Dendritic cell treated with granulocyte-macrophage colony-stimulating factor and Interleukin-4, amounts not matched to agents 40 ng/mL and 50 ng/mL, for 4 days (primary cell): ENCODE results near the gene ECD.

Source experiments
- H3K27ac Mint-ChIP-seq: one replicate; pipeline ENCODE4 v1.8.0; 2022; ENCODE audit warnings: mild to moderate bottlenecking, mixed read lengths
- H3K27me3 Mint-ChIP-seq: one replicate; pipeline ENCODE4 v1.8.0; 2022; ENCODE audit warnings: mild to moderate bottlenecking, mixed read lengths
- H3K36me3 Mint-ChIP-seq: one replicate; pipeline ENCODE4 v1.8.0; 2022; ENCODE audit warnings: low read depth, mixed read lengths
- H3K4me1 Mint-ChIP-seq: one replicate; pipeline ENCODE4 v1.8.0; 2022; ENCODE audit warnings: low read depth, mixed read lengths
- H3K4me3 Mint-ChIP-seq: one replicate; pipeline ENCODE4 v1.8.0; 2022; ENCODE audit warnings: mild to moderate bottlenecking, moderate library complexity, mixed read lengths
- H3K9me3 Mint-ChIP-seq: one replicate; pipeline ENCODE4 v1.8.0; 2022; ENCODE audit warnings: mixed read lengths
- intact Hi-C: fragments of 100-400 bp; cut with micrococcal nuclease; formaldehyde crosslinking; loops from one replicate; pipeline ENCODE4 v1.15.0; 2022

ECD gene

DNA sequence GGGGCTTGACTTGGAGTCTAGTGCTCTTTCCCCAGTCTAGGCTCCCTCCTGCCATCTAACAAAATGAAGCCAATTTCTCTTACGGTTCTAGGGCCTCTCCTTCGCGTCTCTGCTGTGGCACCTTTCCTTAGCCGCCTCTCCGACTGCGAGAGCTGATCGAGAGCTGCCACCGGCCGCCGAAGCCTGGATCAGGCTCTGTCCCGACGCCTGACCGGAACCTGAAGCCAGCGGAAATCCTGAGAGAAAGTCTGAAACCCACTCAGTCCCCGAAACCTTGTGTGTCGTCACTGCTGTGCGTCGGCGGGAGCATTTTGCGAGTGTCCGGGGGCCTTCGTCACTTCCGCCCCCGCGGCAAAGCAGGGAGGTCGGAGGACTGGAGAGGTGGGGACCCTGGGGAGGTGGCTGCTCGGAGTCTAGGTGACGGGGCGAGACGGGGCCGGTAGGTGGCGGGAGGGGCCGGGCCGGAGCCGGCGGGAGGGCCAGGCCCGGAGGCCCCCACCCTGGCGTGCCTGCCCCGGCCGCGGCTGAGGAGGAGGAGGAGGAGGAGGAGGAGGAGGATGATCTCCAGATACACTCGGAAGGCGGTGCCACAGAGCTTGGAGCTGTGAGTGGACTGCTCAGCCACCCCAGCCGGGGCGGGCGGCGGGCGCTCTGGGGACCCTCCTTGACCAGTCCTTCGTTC is at the start of gene ECD, which contains the start of gene FAM149B1:
TSS of gene ECD (minus strand) at position 226 of the 682 bp plus-strand sequence. CDS start 4,071 bp downstream, outside the sequence.
TSS of gene FAM149B1 (plus strand) at position 337 of the 682 bp plus-strand sequence. CDS start at position 558, 221 bp downstream.
- H3K27ac Mint-ChIP-seq = peak within 1 kb of the TSS; percentile 97
- no peaks in the 10 kb centered on the region for H3K9me3 Mint-ChIP-seq
- H3K36me3 Mint-ChIP-seq = peaks cover 39% of the 10 kb centered on the region
- peak within 1 kb of the TSS; percentile 99 for H3K4me3 Mint-ChIP-seq
- peaks cover 26% of the 10 kb centered on the region for H3K4me1 Mint-ChIP-seq
- intact Hi-C loops = loop anchor here (5.0 kb wide), 1 partner anchor 71 kb away; the partner anchor contains the start of gene P4HA1
- no peaks in the 10 kb centered on the region for H3K27me3 Mint-ChIP-seq

DNA sequence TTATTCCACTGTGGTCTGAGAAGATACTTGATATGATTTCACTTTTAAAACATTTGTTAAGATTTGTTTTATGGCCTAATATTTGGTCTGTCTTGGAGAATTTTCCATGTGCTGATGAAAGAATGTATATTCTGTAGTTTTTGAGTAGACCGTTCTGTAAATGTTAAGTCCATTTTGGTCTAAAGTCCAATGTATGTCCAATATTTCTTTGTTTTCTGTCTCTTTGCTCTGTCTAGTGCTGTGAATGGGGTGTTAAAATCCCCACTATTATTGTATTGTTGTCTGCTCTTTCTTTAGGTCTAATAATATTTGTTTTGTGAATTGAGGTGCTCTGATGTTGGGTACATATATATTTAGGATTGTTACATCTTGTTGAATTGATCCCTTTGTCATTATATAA is 47.9 kb upstream of the ECD start:
- Mint-ChIP-seq H3K36me3 (peaks cover 62% of the 10 kb centered on the region), H3K27me3 (no peaks in the 10 kb centered on the region), H3K4me3 (no peak overlapping the region), H3K9me3 (no peaks in the 10 kb centered on the region), H3K4me1 (no peaks in the 10 kb centered on the region), H3K27ac (no peak overlapping the region)
- intact Hi-C loops = no loop called here

DNA sequence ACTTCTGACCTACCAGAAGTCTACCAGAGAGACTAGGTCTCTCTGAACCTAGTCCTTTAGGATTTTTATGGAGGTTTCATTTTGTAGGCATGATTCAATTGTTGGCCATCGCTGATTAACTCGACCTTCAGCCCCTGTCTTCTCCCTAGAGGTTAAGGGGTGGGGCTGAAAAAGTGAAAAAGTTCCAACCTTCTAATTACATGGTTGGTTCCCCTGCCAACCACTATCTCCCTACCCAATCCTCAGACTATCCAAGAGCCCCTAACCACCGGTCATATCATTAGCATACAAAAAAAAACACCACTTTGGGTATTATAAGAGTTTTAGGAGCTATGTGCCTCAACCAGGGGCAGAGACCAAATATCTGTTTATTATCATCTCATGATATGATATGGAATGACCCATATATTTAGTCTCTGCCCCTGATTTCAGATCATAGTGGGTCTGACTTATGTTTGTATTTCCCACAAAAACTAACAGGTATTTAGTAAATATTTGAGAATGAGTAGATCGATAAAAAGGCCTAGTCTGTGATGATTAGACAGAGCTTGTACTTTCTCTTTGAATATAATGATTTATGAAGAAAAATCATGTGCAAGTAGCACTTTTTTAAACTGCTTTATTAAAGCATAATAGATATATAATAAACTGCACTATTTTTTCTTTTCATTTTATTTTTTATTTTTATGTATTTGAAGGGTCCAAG is 43.5 kb upstream of the ECD start:
- Mint-ChIP-seq H3K9me3 (no peaks in the 10 kb centered on the region), H3K36me3 (peaks cover 72% of the 10 kb centered on the region), H3K27ac (no peak overlapping the region), H3K4me3 (no peak overlapping the region), H3K27me3 (no peaks in the 10 kb centered on the region), H3K4me1 (peaks cover 1% of the 10 kb centered on the region)
- intact Hi-C loops = no loop called here

DNA sequence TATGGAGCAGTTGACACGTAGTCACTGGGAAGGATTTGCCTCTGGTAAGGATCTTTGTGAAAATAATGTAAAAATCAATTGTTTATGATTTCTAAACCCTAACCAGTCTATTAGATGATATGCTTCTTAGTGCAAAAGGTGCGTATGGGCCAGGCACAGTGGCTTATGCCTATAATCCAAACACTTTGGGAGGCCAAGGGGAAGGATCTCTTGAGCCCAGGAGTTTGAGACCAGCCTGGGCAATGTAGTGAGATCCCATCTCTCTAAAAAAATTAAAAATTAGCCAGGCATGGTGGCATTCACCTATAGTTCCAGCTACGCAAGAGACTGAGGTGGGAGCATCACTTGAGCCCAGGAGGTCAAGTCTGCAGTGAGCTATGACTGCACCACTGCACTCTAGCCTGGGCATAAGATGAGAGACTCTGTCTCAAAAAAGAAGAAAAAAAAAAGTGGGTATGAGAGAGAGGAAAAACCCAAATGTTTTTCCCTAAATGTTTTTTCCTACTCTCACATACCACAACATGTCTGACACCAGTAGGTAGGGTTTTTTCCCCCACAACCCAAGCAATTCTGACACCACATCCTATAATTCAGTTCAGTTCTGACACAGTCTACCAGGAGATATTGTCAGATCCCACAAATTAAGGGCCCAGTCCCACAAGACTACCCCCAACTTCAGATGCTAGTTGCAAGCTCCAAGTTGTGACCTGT is 42.7 kb upstream of the ECD start:
- Mint-ChIP-seq H3K27me3 (no peaks in the 10 kb centered on the region), H3K9me3 (no peaks in the 10 kb centered on the region), H3K27ac (no peak overlapping the region), H3K4me1 (peaks cover 8% of the 10 kb centered on the region), H3K36me3 (peaks cover 65% of the 10 kb centered on the region), H3K4me3 (no peak overlapping the region)
- intact Hi-C loops = no loop called here

DNA sequence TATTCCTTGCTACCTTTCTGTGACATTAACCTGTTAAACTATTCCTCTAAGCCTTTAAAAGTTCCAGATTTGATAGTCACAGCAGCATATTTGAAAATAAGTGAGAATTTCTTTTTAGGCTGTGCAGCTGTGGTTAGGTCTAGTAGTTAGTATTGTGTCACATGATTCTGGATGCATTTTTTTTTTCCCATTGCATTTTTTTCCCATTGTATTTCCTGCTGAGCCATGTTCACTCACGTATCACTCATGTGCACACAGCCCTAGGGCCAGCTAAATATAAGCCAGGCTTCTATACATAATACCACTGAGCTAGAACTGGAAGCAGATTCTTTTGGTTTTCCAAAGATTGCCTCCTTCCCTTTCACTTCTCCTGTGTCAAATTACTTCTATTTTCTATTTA is 41.9 kb upstream of the ECD start:
- H3K9me3 Mint-ChIP-seq = no peaks in the 10 kb centered on the region

DNA sequence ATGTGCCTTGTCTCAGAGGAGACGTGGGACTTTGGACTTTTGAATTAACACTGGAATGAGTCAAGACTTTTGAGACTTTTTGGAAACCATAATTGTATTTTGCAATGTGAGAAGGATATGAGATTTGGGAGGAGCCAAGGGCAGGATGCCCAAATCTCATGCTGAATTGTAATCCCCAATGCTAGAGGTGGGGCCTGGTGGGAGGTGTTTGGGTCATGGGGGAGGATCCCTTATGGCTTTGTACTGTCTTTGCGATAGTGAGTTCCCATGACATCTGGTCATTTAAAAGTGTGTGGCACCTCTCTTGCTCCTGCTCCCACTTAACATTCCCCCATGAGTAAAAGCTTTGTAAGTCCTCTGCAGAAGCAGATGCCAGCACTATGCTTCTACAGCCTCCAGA is 40.1 kb upstream of the ECD start:
- peaks cover 9% of the 10 kb centered on the region for H3K4me1 Mint-ChIP-seq
- H3K27ac Mint-ChIP-seq = no peak overlapping the region
- H3K36me3 Mint-ChIP-seq = peaks cover 42% of the 10 kb centered on the region
- H3K27me3 Mint-ChIP-seq = no peaks in the 10 kb centered on the region
- no peak overlapping the region for H3K4me3 Mint-ChIP-seq
- H3K9me3 Mint-ChIP-seq = no peaks in the 10 kb centered on the region
- intact Hi-C loops = no loop called here

More for the DNA sequence above, 41.9 kb upstream of the ECD start:
- intact Hi-C loops = no loop called here
- no peaks in the 10 kb centered on the region for H3K27me3 Mint-ChIP-seq
- peaks cover 56% of the 10 kb centered on the region for H3K36me3 Mint-ChIP-seq
- H3K27ac Mint-ChIP-seq = no peak overlapping the region
- peaks cover 9% of the 10 kb centered on the region for H3K4me1 Mint-ChIP-seq
- H3K4me3 Mint-ChIP-seq = no peak overlapping the region

DNA sequence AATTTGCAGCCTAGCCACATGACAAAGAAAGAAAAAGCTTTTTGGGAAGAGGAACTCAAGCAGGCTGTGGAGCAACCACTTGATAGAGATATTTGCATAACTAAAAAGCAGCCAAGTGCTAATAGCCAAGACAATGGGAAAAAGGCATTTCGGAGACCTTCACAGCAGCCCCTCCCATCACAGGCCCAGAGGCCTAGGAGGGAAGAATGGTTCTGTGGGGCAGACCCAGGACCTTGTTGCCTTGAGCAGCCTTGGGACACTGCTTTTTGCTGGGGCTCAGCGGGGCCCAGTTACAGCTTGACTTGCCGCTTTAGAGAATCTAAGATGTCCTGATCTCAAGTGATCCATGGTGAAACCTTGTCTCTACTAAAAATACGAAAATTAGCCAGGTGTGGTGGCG is 38.6 kb upstream of the ECD start:
- intact Hi-C loops = no loop called here
- no peaks in the 10 kb centered on the region for H3K27me3 Mint-ChIP-seq
- no peaks in the 10 kb centered on the region for H3K9me3 Mint-ChIP-seq
- H3K36me3 Mint-ChIP-seq = peaks cover 42% of the 10 kb centered on the region
- H3K4me1 Mint-ChIP-seq = peaks cover 9% of the 10 kb centered on the region
- no peak overlapping the region for H3K4me3 Mint-ChIP-seq
- H3K27ac Mint-ChIP-seq = no peak overlapping the region

DNA sequence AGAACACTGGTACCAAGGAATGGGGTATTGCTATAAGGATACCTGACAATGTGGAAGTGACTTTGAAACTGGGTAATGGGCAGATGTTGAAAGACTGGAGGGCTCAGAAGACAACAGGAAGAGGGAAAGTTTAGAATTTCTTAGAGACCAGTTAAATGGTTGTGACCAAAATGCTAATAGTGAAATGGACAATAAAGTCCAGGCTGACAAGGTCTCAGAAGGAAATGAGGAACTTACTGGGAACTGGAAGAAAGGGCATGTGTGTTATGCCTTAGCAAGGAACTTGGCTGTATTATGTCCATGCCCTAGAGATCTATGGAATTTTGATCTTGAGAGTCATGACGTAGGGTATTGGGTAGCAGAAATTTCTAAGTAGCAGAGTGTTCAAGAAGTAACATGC is 38.1 kb upstream of the ECD start:
- no peaks in the 10 kb centered on the region for H3K9me3 Mint-ChIP-seq
- no peak overlapping the region for H3K4me3 Mint-ChIP-seq
- H3K27ac Mint-ChIP-seq = no peak overlapping the region
- peaks cover 38% of the 10 kb centered on the region for H3K36me3 Mint-ChIP-seq
- peaks cover 9% of the 10 kb centered on the region for H3K4me1 Mint-ChIP-seq
- intact Hi-C loops = no loop called here
- H3K27me3 Mint-ChIP-seq = no peaks in the 10 kb centered on the region

DNA sequence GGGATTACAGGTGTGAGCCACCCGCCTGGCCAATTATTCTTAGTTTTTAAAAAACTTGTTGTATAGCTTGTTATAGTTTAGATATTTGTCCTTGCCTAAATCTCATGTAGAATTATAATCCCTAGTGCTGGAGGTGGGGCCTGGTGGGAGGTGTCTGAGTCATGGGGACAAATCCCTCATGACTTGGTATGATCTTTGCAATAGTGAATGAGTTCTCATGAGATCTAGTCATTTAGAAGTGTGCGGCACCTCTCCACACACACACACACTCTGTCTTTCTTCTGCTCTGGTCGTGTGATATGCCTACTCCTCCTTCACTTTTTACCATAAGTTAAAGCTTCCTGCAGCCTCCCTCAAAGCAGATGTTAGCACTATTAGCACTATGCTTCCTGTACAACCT is 37.3 kb upstream of the ECD start:
- Mint-ChIP-seq H3K27me3 (no peaks in the 10 kb centered on the region), H3K4me1 (peaks cover 9% of the 10 kb centered on the region), H3K4me3 (no peak overlapping the region), H3K9me3 (no peaks in the 10 kb centered on the region), H3K27ac (no peak overlapping the region), H3K36me3 (peaks cover 38% of the 10 kb centered on the region)
- intact Hi-C loops = no loop called here

DNA sequence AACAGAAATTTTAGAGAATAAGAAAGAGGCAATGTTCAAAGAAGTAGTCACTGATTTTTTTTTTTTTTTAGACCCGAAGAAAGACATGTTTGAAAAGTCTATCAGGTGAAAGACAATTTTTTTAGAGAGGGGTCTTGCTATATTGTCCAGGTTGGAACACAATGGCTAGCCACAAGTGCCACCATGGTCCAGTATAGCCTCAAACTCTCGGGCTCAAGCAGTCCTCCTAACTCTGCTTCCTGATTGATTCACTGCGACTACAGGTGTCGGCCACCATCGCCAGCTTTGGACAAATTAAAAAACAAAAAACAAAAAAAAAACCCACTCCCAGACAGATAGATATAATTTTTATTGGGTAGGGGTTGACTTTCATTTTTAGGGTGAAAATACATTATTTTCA is 22.4 kb upstream of the ECD start:
- intact Hi-C loops = no loop called here
- H3K36me3 Mint-ChIP-seq = peaks cover 37% of the 10 kb centered on the region
- no peaks in the 10 kb centered on the region for H3K9me3 Mint-ChIP-seq
- H3K4me1 Mint-ChIP-seq = no peaks in the 10 kb centered on the region
- H3K4me3 Mint-ChIP-seq = no peak overlapping the region
- H3K27me3 Mint-ChIP-seq = no peaks in the 10 kb centered on the region
- H3K27ac Mint-ChIP-seq = no peak overlapping the region

DNA sequence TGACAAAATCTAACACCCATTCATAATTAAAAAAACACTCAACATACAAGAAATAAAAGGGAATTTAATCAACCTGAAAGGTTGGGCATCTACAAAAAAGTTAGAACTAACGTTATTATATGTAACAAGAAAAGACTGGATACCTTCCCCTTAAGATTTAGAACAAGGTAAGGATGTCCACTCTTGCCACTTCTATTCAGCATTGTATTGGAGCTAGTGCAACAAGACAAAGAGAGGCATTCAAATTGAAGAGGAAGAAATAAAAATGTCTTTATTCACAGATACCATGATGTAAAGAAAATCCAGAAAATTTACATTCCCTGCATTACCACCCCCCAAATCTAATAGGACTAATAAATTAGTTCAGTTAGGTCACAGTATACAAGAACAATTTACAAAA is 18.5 kb upstream of the ECD start:
- intact Hi-C loops = no loop called here
- Mint-ChIP-seq H3K4me1 (no peaks in the 10 kb centered on the region), H3K9me3 (no peaks in the 10 kb centered on the region), H3K27me3 (no peaks in the 10 kb centered on the region), H3K27ac (no peak overlapping the region), H3K4me3 (no peak overlapping the region), H3K36me3 (peaks cover 43% of the 10 kb centered on the region)

DNA sequence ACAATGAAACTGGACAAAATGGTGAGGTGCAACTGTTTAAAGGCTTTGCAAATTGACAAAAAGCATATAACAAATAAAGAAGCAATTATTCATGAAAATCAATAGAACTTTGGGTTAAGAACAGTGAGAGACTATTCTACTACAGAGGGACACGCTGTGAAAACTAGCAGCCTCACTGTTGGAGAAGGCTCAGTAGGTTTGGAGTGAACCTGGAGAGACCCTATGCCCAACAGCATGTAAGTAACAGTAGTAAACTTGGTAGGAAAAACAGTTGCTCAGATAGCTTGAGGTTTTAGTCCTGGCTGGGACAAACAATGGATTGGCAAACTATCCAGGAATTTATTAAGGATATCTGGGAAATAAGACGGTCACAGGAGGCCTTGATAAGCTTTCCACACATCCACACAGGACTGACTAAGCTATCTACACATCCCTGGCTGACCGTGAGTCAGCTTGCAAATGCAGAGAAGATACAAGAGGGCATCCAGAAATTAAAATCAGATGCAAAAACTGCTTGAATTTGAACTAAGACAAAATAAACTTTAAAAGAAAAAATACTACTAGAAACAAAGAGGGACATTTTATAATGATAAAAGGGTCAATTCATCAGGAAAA is 16.0 kb upstream of the ECD start:
- no peaks in the 10 kb centered on the region for H3K4me1 Mint-ChIP-seq
- H3K36me3 Mint-ChIP-seq = peaks cover 56% of the 10 kb centered on the region
- intact Hi-C loops = no loop called here

DNA sequence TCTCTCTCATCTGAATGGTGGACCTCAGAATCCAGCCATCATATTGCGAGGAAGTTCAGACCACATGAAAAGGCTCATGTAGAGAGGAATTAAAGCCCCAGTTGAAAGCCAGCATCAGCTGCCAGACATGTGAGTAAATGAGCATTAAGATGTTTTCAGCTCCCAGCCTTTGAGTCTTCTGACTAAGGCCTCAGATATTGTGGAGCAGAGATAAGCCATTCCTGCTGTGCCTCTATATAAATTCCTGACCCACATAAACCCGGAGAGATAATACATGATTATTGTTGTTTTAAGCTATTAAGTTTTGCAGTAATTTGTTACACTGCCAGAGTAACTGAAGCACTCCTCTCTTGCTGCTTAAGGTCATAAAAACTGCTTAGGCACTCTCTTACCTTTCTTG is 14.8 kb upstream of the ECD start:
- intact Hi-C loops = no loop called here
- H3K27me3 Mint-ChIP-seq = no peaks in the 10 kb centered on the region
- no peak overlapping the region for H3K4me3 Mint-ChIP-seq
- H3K27ac Mint-ChIP-seq = no peak overlapping the region
- H3K4me1 Mint-ChIP-seq = no peaks in the 10 kb centered on the region
- no peaks in the 10 kb centered on the region for H3K9me3 Mint-ChIP-seq
- peaks cover 64% of the 10 kb centered on the region for H3K36me3 Mint-ChIP-seq

More for the DNA sequence above, 16.0 kb upstream of the ECD start:
- Mint-ChIP-seq H3K27ac (no peak overlapping the region), H3K4me3 (no peak overlapping the region), H3K9me3 (no peaks in the 10 kb centered on the region), H3K27me3 (no peaks in the 10 kb centered on the region)
